Hepatocyte (in vitro differentiated cells): ENCODE measurements around the gene TMEM44.

Source experiments
- CTCF ChIP-seq: fragments of 200-600 bp; sonication (generic); IDR thresholded peaks from 2 replicates; pipeline ENCODE4 v1.5.1; 2016; ENCODE audit warnings: antibody characterized with exemption, mild to moderate bottlenecking; ENCODE audit not compliant: poor library complexity
- EZH2 ChIP-seq: fragments of 200-600 bp; sonication (generic); IDR thresholded peaks from 2 replicates; pipeline ENCODE4 v1.6.1; 2016; ENCODE audit warnings: antibody characterized with exemption, mild to moderate bottlenecking, borderline replicate concordance
- EZH2phosphoT487 ChIP-seq: fragments of 200-600 bp; sonication (generic); IDR thresholded peaks from one replicate; pipeline ENCODE4 v1.6.1; 2018; ENCODE audit warnings: antibody characterized with exemption, mild to moderate bottlenecking, low read depth, moderate library complexity; ENCODE audit not compliant: unreplicated experiment, severe bottlenecking

GRCh38 chr3:194606163-194606562 is 27.1 kb downstream of the TMEM44 start:
- TF ChIP-seq CTCF, result no peak
- no peak for TF ChIP-seq EZH2
- no peak for TF ChIP-seq EZH2phosphoT487
